Right atrium auricular region (tissue), 2 donors: ENCODE results near the gene SLC25A21. TPM values are rescaled to one million over a fixed set of nuclear protein-coding genes. Genes with fewer than 3 reads are reported as not detected.

Experiments
- DNase-seq: peaks from one replicate; pipeline ENCODE4 v3.0.0-alpha.2; 2019; ENCODE audit warnings: low spot score
- H3K27ac ChIP-seq, 2 donors: fragments of 200-600 bp; sonication (generic); 1 replicate in 1 of 2; 2 replicates in 1 of 2; pipeline ENCODE4 v1.5.1; 2016 to 2019
- H3K27me3 ChIP-seq, 2 donors: fragments of 200-600 bp; sonication (generic); one replicate each; pipeline versions ENCODE4 v1.5.1 to v1.6.0; 2017 to 2019
- H3K36me3 ChIP-seq: fragments of 200-600 bp; sonication (generic); one replicate; pipeline ENCODE4 v1.5.1; 2016
- H3K4me1 ChIP-seq, 2 donors: fragments of 200-600 bp; sonication (generic); one replicate each; pipeline versions ENCODE4 v1.5.1 to v1.6.0; 2017 to 2019
- H3K4me3 ChIP-seq, 2 donors: fragments of 200-600 bp; sonication (generic); 1 replicate in 1 of 2; 2 replicates in 1 of 2; pipeline ENCODE4 v1.5.1; 2017 to 2019; ENCODE audit warnings: mild to moderate bottlenecking in 1 of 2, moderate library complexity in 1 of 2
- H3K9me3 ChIP-seq, 2 donors: fragments of 200-600 bp; sonication (generic); one replicate each; pipeline ENCODE4 v1.5.1; 2019
- total RNA-seq, 2 donors: library from RNA; depleted of rRNA; stranded (reverse); fragments of >200 nt; gene quantifications; one replicate each; pipeline ENCODE4 v1.1.0, GENCODE V29; 2016
- TF ChIP-seq, protein P1 (sequence below), 2 donors: fragments of 200-600 bp; sonication (generic); IDR thresholded peaks; one replicate each; pipeline ENCODE4 v1.5.1; 2019; ENCODE audit warnings: antibody characterized with exemption in 2 of 2

The SLC25A21 gene
- total RNA-seq, 2 donors from 2014 or later: 0.55 to 0.93 TPM

DNA sequence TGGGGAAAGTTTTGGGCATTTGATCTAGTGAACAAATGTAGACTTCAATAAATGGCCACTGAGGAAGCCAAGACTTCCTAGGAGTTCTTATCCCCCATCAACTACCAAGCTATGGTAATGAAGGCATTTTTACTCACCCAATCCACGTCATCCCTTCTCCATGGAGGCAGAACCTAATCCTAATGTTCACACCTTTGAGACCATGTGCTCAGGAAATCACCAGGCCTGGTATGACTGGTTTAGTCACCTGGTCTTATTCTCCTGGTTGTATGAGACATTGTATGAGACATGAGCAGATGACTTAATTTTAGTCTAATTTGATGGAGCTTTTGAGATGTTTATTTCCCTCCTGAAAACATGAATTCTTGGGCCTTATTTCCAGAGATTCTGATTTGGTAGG lies 422.2 kb downstream of the SLC25A21 start:
- DNase-seq: no peak
- no peaks in the 10 kb centered on the region for H3K36me3 ChIP-seq
- no peaks in the 10 kb centered on the region for H3K9me3 ChIP-seq
- no peak overlapping the region for H3K4me3 ChIP-seq
- TF ChIP-seq, protein P1, sequence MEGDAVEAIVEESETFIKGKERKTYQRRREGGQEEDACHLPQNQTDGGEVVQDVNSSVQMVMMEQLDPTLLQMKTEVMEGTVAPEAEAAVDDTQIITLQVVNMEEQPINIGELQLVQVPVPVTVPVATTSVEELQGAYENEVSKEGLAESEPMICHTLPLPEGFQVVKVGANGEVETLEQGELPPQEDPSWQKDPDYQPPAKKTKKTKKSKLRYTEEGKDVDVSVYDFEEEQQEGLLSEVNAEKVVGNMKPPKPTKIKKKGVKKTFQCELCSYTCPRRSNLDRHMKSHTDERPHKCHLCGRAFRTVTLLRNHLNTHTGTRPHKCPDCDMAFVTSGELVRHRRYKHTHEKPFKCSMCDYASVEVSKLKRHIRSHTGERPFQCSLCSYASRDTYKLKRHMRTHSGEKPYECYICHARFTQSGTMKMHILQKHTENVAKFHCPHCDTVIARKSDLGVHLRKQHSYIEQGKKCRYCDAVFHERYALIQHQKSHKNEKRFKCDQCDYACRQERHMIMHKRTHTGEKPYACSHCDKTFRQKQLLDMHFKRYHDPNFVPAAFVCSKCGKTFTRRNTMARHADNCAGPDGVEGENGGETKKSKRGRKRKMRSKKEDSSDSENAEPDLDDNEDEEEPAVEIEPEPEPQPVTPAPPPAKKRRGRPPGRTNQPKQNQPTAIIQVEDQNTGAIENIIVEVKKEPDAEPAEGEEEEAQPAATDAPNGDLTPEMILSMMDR (IDR thresholded peaks at IDR 0.05): no peak
- H3K4me1 ChIP-seq: no peaks in the 10 kb centered on the region
- H3K27me3 ChIP-seq: no peaks in the 10 kb centered on the region
- no peak overlapping the region for H3K27ac ChIP-seq

DNA sequence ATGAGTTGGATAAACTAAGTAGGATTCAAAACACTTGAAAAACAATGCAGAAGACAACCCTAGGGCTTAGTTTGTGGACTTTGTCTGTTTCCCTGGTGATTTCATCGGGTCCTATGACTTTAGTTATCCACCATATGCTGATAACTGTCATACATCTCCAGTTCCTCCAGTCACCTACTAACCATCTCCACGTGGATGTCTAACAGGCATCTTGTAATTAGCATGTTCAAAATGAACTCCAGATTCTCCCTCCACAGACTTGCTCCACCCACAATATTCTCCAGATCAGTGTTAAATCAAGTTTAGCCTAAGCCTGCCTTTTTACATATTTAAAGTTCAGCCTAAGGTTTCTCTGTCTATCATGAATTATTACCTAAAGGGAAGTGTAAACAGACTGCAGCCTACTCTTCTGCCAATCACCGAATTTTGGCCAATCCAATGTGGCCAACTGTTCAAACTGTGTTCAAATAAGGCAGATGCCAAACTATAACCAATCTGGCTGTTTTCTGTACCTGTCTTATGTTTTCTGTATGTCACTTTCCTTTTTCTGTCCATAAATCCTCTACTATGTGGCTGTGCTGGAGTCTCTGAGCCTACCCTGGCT lies 423.7 kb downstream of the SLC25A21 start:
- Histone ChIP-seq H3K9me3 (peaks cover 0 to 11% of the 10 kb centered on the region in 2 donors), H3K4me3 (no peak overlapping the region), H3K4me1 (no peaks in the 10 kb centered on the region), H3K27me3 (no peaks in the 10 kb centered on the region), H3K27ac (no peak overlapping the region), H3K36me3 (no peaks in the 10 kb centered on the region)
- TF ChIP-seq, protein P1 (IDR thresholded peaks at IDR 0.05): no peak
- no peak for DNase-seq

DNA sequence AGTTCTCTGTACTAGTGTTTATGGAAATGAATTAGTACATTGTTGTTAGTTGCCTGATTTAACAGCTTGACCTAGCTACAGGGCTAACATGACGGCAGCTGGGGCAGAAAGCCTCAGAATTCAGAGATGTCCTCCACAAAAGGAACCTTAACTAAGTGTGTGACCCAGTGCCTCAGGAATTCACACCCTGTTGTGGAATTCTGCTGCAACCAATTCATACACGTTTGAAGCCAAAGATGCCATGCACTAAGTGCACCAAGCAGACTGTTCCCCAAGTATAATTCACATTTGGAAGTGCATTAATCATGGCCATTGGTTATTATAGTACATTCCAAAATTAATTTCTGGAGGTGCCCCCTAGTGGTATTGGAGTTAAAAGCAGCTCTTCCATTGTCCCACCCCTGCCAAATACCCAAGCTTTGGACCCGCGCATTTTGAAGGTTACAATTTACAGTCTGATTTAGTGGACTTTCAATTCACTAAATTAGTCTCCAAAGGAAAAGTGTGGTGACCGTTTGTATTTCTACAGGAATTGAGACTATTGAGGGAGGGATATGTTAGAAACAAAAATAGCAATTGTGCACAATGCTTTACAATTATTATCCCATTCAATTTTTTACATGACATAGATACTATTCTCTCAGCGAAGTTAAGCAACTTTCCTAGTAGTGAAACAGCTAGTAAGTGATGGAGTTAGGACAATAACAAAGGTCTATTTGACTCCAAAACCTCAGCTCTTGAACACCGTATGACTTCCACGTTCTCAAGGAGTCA lies 424.8 kb downstream of the SLC25A21 start:
- TF ChIP-seq, protein P1 (IDR thresholded peaks at IDR 0.05): peak in 1 of 2 donors; percentile 39
- Histone ChIP-seq H3K4me3 (no peak overlapping the region), H3K9me3 (peaks cover 0 to 11% of the 10 kb centered on the region in 2 donors), H3K4me1 (no peaks in the 10 kb centered on the region), H3K27me3 (no peaks in the 10 kb centered on the region), H3K27ac (no peak overlapping the region), H3K36me3 (no peaks in the 10 kb centered on the region)
- no peak for DNase-seq

DNA sequence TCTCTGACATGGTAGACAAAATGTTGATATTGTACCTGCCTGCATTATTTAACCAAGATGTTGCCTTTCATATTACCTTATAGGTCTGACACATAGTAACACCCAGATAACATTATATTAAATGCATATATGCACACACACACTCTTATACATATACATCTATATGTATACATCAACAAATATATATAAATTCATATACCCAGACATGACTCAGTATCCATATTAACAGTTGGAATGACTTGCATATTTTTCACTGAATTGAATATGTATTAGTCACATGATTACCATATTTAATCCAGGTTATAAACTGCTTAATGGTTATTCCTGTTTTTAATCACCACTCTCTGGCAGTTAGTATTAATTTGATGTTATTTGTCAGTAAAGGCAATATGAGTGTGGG lies 425.5 kb downstream of the SLC25A21 start:
- H3K9me3 ChIP-seq: peaks cover 0 to 11% of the 10 kb centered on the region in 2 donors
- no peak overlapping the region for H3K27ac ChIP-seq
- TF ChIP-seq, protein P1 (IDR thresholded peaks at IDR 0.05): no peak
- no peak overlapping the region for H3K4me3 ChIP-seq
- H3K27me3 ChIP-seq: no peaks in the 10 kb centered on the region
- no peak for DNase-seq
- H3K4me1 ChIP-seq: no peaks in the 10 kb centered on the region
- H3K36me3 ChIP-seq: no peaks in the 10 kb centered on the region

DNA sequence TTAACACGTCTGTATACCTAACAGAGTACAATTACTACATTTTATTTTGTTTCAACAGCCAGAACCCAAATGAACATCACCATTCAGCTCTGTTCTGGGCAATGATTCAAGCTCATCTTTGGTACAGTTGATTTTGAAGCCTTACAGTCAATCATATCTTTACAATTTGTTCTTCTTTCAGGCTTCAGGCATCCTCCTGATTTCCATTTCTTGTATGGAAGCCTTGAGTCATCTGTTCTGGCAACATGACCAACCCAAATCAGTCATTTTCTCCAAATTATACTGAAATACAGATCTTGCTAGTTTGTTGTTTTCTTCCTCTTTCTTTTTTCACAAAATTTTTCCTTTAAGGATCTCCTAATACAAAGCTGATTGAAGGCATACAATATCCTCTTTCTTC lies 430.5 kb downstream of the SLC25A21 start:
- H3K27me3 ChIP-seq: no peaks in the 10 kb centered on the region
- H3K36me3 ChIP-seq: no peaks in the 10 kb centered on the region
- no peak overlapping the region for H3K27ac ChIP-seq
- no peaks in the 10 kb centered on the region for H3K4me1 ChIP-seq
- H3K4me3 ChIP-seq: no peak overlapping the region
- TF ChIP-seq, protein P1 (IDR thresholded peaks at IDR 0.05): no peak
- DNase-seq: no peak
- H3K9me3 ChIP-seq: peaks cover 0 to 11% of the 10 kb centered on the region in 2 donors
